ENCODE data around the gene WDR43.
A peak's percentile ranks its signal among the peaks of the same experiment; 100 is the strongest.

WDR43 gene

GRCh38 chr2:28951910-28952835 lies 57.7 kb downstream of the WDR43 start:
- ChIA-PET CTCF (interaction anchor here (0.5 to 0.6 kb wide), 2 partner anchors 159 to 525 kb away, joined by 4 to 6 read pairs; no protein-coding TSS in a partner anchor), POLR2A (ENCODE audit: low non-redundant PET) (no interaction called here)
- TF ChIP-seq CTCF (conservative IDR thresholded peaks at IDR 0.05; ENCODE audit: low read depth) = no peak
- H3K27ac ChIP-seq = peak overlapping the region; percentile 39
- DNase-seq (ENCODE audit: low spot score) = no peak

- DNase-seq (ENCODE audit: low spot score) = no peak
- no peak overlapping the region for H3K27ac ChIP-seq
- no peak for TF ChIP-seq CTCF (conservative IDR thresholded peaks at IDR 0.05; ENCODE audit: low read depth)
- CTCF ChIA-PET = interaction anchor here (0.5 to 0.6 kb wide), 2 partner anchors 160 to 524 kb away, joined by 4 to 6 read pairs; no protein-coding TSS in a partner anchor
- POLR2A ChIA-PET (ENCODE audit: low non-redundant PET) = no interaction called here
These were observed 58.4 kb downstream of the WDR43 start for GRCh38 chr2:28952836-28953211.

DNA sequence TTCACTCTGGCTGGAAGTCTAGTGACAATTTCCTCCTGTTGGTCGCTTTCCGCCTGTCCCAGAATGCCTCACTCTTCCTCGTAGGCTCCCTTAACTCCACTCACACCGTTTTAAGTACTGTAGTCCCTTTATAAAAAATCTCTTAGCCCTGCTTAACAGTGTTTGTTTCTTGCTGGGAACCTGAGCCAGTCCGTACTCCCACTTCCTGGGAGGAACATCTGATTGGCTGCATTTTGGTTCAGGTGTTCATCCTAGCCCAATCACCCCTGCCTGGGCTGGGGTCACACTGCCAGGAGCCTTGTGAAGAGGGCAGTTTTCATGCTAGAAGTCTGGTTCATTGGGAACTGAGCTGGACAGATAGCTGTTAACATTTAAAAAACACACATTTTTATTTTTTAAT lies 61.0 kb downstream of the WDR43 start:
- no peak for DNase-seq (ENCODE audit: low spot score)
- TF ChIP-seq CTCF (conservative IDR thresholded peaks at IDR 0.05; ENCODE audit: low read depth) = no peak
- ChIA-PET CTCF (interaction anchor here (0.6 to 1.2 kb wide), 4 partner anchors 17 to 1769 kb away, joined by 3 to 4 read pairs (median 4); no protein-coding TSS in a partner anchor), POLR2A (ENCODE audit: low non-redundant PET) (no interaction called here)
- H3K27ac ChIP-seq = no peak overlapping the region

DNA sequence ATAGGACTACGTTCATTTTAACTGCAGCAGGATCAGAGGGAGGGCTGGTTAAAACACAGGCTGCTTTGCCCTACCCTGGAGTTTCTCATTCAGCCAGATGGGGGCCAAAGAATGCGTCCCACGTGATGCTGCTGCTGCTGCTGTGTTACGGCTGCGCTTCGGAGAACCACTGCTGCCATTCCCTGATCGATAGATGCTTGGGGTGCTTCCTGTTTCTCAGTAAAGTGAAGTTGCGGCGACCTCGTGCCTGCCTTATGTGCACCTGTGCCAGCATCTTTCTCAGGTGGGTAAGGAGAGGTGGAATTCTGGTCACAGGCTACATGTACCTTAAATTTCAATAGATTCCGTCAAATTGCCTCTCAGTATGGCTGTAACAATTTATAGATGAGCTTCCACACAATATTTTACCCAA lies 62.0 kb downstream of the WDR43 start:
- no peak for TF ChIP-seq CTCF (conservative IDR thresholded peaks at IDR 0.05; ENCODE audit: low read depth)
- ChIA-PET CTCF (interaction anchor here (0.6 to 1.2 kb wide), 4 partner anchors 55 to 1770 kb away, joined by 3 to 4 read pairs (median 4); no protein-coding TSS in a partner anchor), POLR2A (ENCODE audit: low non-redundant PET) (no interaction called here)
- no peak overlapping the region for H3K27ac ChIP-seq
- DNase-seq (ENCODE audit: low spot score) = peak; percentile 47

DNA sequence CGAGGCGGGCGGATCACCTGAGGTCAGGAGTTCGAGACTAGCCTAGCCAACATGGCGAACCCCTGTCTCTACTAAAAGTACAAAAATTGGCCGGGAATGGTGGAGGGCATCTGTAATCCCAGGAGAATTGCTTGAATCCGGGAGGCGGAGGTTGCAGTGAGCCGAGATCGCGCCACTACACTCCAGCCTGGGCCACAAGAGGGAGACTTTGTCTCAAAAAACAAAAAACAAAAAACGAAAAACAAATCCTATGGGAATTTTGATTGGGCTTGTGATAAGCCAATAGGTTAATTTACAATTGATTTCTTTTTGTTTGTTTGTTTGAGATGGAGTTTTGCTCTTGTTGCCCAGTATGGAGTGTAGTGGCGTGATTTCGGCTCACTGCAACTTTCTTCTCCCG lies 62.4 kb downstream of the WDR43 start:
- ChIA-PET POLR2A (ENCODE audit: low non-redundant PET) (no interaction called here), CTCF (interaction anchor here (0.9 kb wide), 1 partner anchor 884 kb away, joined by 3 read pairs; no protein-coding TSS in a partner anchor)
- no peak overlapping the region for H3K27ac ChIP-seq
- no peak for DNase-seq (ENCODE audit: low spot score)
- peak; percentile 85 for TF ChIP-seq CTCF (conservative IDR thresholded peaks at IDR 0.05; ENCODE audit: low read depth)

DNA sequence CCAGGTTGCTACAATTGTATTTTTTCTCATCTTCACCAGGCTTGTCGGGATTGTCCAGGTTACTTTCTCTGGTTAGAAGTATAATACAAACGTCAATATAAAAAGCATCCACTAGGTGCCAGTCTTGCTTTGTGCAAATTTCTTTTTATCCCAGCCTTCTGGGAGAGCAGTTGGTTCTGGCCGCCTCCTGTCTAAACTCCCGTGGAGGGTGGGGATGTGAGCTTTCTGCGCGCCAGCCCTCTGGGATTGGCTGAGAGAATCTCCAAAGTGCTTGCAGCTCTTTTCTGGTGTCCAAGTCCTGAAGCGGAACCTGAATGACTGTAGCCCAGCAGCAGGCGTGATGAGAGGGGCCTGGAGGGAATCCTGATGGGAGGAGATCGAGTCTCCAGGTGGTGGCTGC lies 64.2 kb downstream of the WDR43 start:
- TF ChIP-seq CTCF (conservative IDR thresholded peaks at IDR 0.05; ENCODE audit: low read depth) = peak; percentile 65
- H3K27ac ChIP-seq = no peak overlapping the region
- ChIA-PET CTCF (interaction anchor here (0.6 to 0.9 kb wide), 6 partner anchors 9 to 1267 kb away, joined by 3 to 4 read pairs (median 4); no protein-coding TSS in a partner anchor), POLR2A (ENCODE audit: low non-redundant PET) (no interaction called here)
- DNase-seq (ENCODE audit: low spot score) = peak; percentile 81

Measured in RWPE1 (cell line).